HG03439 (cell line): ENCODE data around the gene FAM219B.
"Not testable (repeated sequence)": the region's sequence is repeated elsewhere in the genome, so short reads cannot be mapped to it uniquely, and the experiment has no call there.

Source experiments
- ATAC-seq: cut with Tn5 transposase; IDR thresholded peaks from one replicate; pipeline ENCODE4 v1.9.1; 2021; ENCODE audit warnings: mild to moderate bottlenecking, moderate library complexity; ENCODE audit not compliant: unreplicated experiment

Gene FAM219B

GRCh38 chr15:74904190-74904805 lies 2.4 kb downstream of the FAM219B start:
- no peak for ATAC-seq

- ATAC-seq = no peak
Observed at GRCh38 chr15:74903676-74904075, 3.0 kb downstream of the FAM219B start.

GRCh38 chr15:74902295-74903075 lies 4.2 kb downstream of the FAM219B start:
- no peak for ATAC-seq

- no peak for ATAC-seq
Observed at GRCh38 chr15:74901612-74902063, 5.0 kb downstream of the FAM219B start.

GRCh38 chr15:74897300-74897701 lies 9.3 kb downstream of the FAM219B start:
- ATAC-seq = no peak

- no peak for ATAC-seq
Observed at GRCh38 chr15:74896316-74896715, 10.3 kb downstream of the FAM219B start.

GRCh38 chr15:74895830-74896229 lies 10.8 kb downstream of the FAM219B start:
- no peak for ATAC-seq

- not testable (repeated sequence) for ATAC-seq
Observed at GRCh38 chr15:74894383-74894782, 12.3 kb downstream of the FAM219B start.

- ATAC-seq = no peak
Observed at GRCh38 chr15:74893627-74894026, 13.0 kb downstream of the FAM219B start.

- ATAC-seq = no peak
Observed at GRCh38 chr15:74892931-74893330, 13.7 kb downstream of the FAM219B start.

- ATAC-seq = no peak
Observed at GRCh38 chr15:74892313-74892712, 14.3 kb downstream of the FAM219B start.

GRCh38 chr15:74891469-74891868 lies 15.2 kb downstream of the FAM219B start:
- ATAC-seq = no peak

GRCh38 chr15:74890665-74890960 lies 16.0 kb downstream of the FAM219B start:
- ATAC-seq = no peak

GRCh38 chr15:74889883-74890664 lies 16.6 kb downstream of the FAM219B start, which contains the start of gene MPI:
Gene MPI (plus strand): TSS chr15:74890042. CDS start chr15:74890074, 32 bp downstream.
- peak; percentile 90 for ATAC-seq

- ATAC-seq = no peak
Observed at GRCh38 chr15:74889390-74889882, 17.2 kb downstream of the FAM219B start.

GRCh38 chr15:74888716-74889115 lies 17.9 kb downstream of the FAM219B start:
- no peak for ATAC-seq

- ATAC-seq = not testable (repeated sequence)
Observed at GRCh38 chr15:74887537-74888193, 19.0 kb downstream of the FAM219B start.

- no peak for ATAC-seq
Observed at GRCh38 chr15:74885461-74885860, 21.2 kb downstream of the FAM219B start.

GRCh38 chr15:74884428-74885223 lies 22.0 kb downstream of the FAM219B start:
- ATAC-seq = no peak

- ATAC-seq = no peak
Observed at GRCh38 chr15:74882528-74882927, 24.1 kb downstream of the FAM219B start.
